Fibroblast of villous mesenchyme (primary cell): ENCODE data around the gene BCL2. TPM values are rescaled to one million over a fixed set of nuclear protein-coding genes. Genes with fewer than 3 reads are reported as not detected.

Experiments used
- DNase-seq: peaks from one replicate; pipeline ENCODE4 v3.0.0-alpha.2; 2010; ENCODE audit warnings: low read depth
- H3K4me3 ChIP-seq: 2 replicates; pipeline ENCODE4 v1.5.1; 2011; ENCODE audit warnings: low read depth, mild to moderate bottlenecking, low read length
- CTCF ChIP-seq: IDR thresholded peaks from 2 replicates; pipeline ENCODE4 v1.5.1; 2012; ENCODE audit warnings: low read depth, mild to moderate bottlenecking, low read length; ENCODE audit not compliant: insufficient read depth
- total RNA-seq: library from RNA; depleted of rRNA; stranded (reverse); fragments of >200 nt; gene quantifications from 2 replicates; pipeline ENCODE4 v1.2.3, GENCODE V29; 2012

The BCL2 gene
- total RNA-seq, 1 donor: 0.86 TPM

- no peak overlapping the region for H3K4me3 ChIP-seq
- no peak for TF ChIP-seq CTCF
- no peak for DNase-seq
These were observed 46.2 kb downstream of the BCL2 start for GRCh38 chr18:63273222-63273927.

GRCh38 chr18:63272638-63273037 is 46.9 kb downstream of the BCL2 start:
- DNase-seq: no peak
- no peak overlapping the region for H3K4me3 ChIP-seq
- TF ChIP-seq CTCF: no peak

GRCh38 chr18:63271881-63272299 is 47.7 kb downstream of the BCL2 start:
- no peak overlapping the region for H3K4me3 ChIP-seq
- TF ChIP-seq CTCF: no peak
- no peak for DNase-seq

- no peak overlapping the region for H3K4me3 ChIP-seq
- TF ChIP-seq CTCF: no peak
- DNase-seq: no peak
These were observed 48.4 kb downstream of the BCL2 start for GRCh38 chr18:63271148-63271547.

GRCh38 chr18:63267975-63268721 is 51.4 kb downstream of the BCL2 start:
- TF ChIP-seq CTCF: no peak
- no peak for DNase-seq
- H3K4me3 ChIP-seq: no peak overlapping the region

GRCh38 chr18:63266888-63267790 is 52.4 kb downstream of the BCL2 start:
- TF ChIP-seq CTCF: no peak
- DNase-seq: no peak

More at GRCh38 chr18:63266888-63267790, 52.4 kb downstream of the BCL2 start:
- no peak overlapping the region for H3K4me3 ChIP-seq
